Breast epithelium (tissue), 3 donors: ENCODE measurements around the gene CCDC78.
"Not testable (repeated sequence)": the region's sequence is repeated elsewhere in the genome, so short reads cannot be mapped to it uniquely, and the experiment has no call there.

Source experiments
- POLR2A ChIP-seq: fragments of 450-650 bp; IDR thresholded peaks from one replicate; pipeline ENCODE4 v1.6.1; 2016; ENCODE audit warnings: antibody characterized with exemption, mild to moderate bottlenecking, moderate library complexity
- TF ChIP-seq, protein P1 (sequence below), 3 donors: fragments of 450-650 bp; IDR thresholded peaks; one replicate each; pipeline ENCODE4 v1.5.1; 2016 to 2017; ENCODE audit warnings: antibody characterized with exemption in 3 of 3, mild to moderate bottlenecking in 3 of 3, moderate library complexity in 3 of 3

- not testable (repeated sequence) for TF ChIP-seq POLR2A
- TF ChIP-seq, protein P1, sequence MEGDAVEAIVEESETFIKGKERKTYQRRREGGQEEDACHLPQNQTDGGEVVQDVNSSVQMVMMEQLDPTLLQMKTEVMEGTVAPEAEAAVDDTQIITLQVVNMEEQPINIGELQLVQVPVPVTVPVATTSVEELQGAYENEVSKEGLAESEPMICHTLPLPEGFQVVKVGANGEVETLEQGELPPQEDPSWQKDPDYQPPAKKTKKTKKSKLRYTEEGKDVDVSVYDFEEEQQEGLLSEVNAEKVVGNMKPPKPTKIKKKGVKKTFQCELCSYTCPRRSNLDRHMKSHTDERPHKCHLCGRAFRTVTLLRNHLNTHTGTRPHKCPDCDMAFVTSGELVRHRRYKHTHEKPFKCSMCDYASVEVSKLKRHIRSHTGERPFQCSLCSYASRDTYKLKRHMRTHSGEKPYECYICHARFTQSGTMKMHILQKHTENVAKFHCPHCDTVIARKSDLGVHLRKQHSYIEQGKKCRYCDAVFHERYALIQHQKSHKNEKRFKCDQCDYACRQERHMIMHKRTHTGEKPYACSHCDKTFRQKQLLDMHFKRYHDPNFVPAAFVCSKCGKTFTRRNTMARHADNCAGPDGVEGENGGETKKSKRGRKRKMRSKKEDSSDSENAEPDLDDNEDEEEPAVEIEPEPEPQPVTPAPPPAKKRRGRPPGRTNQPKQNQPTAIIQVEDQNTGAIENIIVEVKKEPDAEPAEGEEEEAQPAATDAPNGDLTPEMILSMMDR (IDR thresholded peaks at IDR 0.05), result peak; percentile 27 to 44 (median 32)
Observed at GRCh38 chr16:712740-713250, 13.4 kb downstream of the CCDC78 start.
